ENCODE measurements around the gene E2F2. TPM values are rescaled to one million over a fixed set of nuclear protein-coding genes. Genes with fewer than 3 reads are reported as not detected.

Gene E2F2
- total and polyA plus RNA-seq, 2 of the 13 experiments (the other 11 are each of a cell fraction or from before 2014, with no cell fraction given): 0.65 to 6.6 TPM

- TF ChIP-seq THRA (CRISPR knock-in tag; IDR thresholded peaks at IDR 0.05; ENCODE audit: borderline replicate concordance): 0 out of 2 replicates have a peak, but pooled peaks have one; percentile 8
- TF ChIP-seq, protein P1, sequence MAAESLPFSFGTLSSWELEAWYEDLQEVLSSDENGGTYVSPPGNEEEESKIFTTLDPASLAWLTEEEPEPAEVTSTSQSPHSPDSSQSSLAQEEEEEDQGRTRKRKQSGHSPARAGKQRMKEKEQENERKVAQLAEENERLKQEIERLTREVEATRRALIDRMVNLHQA (CRISPR knock-in tag; IDR thresholded peaks at IDR 0.05): no peak
- TF ChIP-seq, protein P2, sequence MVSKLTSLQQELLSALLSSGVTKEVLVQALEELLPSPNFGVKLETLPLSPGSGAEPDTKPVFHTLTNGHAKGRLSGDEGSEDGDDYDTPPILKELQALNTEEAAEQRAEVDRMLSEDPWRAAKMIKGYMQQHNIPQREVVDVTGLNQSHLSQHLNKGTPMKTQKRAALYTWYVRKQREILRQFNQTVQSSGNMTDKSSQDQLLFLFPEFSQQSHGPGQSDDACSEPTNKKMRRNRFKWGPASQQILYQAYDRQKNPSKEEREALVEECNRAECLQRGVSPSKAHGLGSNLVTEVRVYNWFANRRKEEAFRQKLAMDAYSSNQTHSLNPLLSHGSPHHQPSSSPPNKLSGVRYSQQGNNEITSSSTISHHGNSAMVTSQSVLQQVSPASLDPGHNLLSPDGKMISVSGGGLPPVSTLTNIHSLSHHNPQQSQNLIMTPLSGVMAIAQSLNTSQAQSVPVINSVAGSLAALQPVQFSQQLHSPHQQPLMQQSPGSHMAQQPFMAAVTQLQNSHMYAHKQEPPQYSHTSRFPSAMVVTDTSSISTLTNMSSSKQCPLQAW (CRISPR knock-in tag; IDR thresholded peaks at IDR 0.05): peak; percentile 60
- TF ChIP-seq SIX4 (CRISPR knock-in tag; IDR thresholded peaks at IDR 0.05): no peak
- TF ChIP-seq ZNF160 (CRISPR knock-in tag; IDR thresholded peaks at IDR 0.05): peak; percentile 52; the same call in 1 of the 2 replicates
- TF ChIP-seq, protein P3, sequence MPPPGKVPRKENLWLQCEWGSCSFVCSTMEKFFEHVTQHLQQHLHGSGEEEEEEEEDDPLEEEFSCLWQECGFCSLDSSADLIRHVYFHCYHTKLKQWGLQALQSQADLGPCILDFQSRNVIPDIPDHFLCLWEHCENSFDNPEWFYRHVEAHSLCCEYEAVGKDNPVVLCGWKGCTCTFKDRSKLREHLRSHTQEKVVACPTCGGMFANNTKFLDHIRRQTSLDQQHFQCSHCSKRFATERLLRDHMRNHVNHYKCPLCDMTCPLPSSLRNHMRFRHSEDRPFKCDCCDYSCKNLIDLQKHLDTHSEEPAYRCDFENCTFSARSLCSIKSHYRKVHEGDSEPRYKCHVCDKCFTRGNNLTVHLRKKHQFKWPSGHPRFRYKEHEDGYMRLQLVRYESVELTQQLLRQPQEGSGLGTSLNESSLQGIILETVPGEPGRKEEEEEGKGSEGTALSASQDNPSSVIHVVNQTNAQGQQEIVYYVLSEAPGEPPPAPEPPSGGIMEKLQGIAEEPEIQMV (CRISPR knock-in tag; IDR thresholded peaks at IDR 0.05; ENCODE audit: low read depth): peak; percentile 94
- TF ChIP-seq, protein P4, sequence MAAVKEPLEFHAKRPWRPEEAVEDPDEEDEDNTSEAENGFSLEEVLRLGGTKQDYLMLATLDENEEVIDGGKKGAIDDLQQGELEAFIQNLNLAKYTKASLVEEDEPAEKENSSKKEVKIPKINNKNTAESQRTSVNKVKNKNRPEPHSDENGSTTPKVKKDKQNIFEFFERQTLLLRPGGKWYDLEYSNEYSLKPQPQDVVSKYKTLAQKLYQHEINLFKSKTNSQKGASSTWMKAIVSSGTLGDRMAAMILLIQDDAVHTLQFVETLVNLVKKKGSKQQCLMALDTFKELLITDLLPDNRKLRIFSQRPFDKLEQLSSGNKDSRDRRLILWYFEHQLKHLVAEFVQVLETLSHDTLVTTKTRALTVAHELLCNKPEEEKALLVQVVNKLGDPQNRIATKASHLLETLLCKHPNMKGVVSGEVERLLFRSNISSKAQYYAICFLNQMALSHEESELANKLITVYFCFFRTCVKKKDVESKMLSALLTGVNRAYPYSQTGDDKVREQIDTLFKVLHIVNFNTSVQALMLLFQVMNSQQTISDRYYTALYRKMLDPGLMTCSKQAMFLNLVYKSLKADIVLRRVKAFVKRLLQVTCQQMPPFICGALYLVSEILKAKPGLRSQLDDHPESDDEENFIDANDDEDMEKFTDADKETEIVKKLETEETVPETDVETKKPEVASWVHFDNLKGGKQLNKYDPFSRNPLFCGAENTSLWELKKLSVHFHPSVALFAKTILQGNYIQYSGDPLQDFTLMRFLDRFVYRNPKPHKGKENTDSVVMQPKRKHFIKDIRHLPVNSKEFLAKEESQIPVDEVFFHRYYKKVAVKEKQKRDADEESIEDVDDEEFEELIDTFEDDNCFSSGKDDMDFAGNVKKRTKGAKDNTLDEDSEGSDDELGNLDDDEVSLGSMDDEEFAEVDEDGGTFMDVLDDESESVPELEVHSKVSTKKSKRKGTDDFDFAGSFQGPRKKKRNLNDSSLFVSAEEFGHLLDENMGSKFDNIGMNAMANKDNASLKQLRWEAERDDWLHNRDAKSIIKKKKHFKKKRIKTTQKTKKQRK (IDR thresholded peaks at IDR 0.05; ENCODE audit: low read length): no peak
- TF ChIP-seq LCORL (IDR thresholded peaks at IDR 0.05): no peak
- peak; percentile 82 for TF ChIP-seq LCORL (CRISPR knock-in tag; IDR thresholded peaks at IDR 0.05)
- TF ChIP-seq ZNF780A (CRISPR knock-in tag; IDR thresholded peaks at IDR 0.05): peak; percentile 32; the same call in 1 of the 2 replicates
- TF ChIP-seq TCF12 (IDR thresholded peaks at IDR 0.05): no peak
- peak; percentile 92 for TF ChIP-seq TCF12 (CRISPR knock-in tag; IDR thresholded peaks at IDR 0.05)
- peak; percentile 58; the same call in 1 of the 2 replicates for TF ChIP-seq MEIS2 (CRISPR knock-in tag; IDR thresholded peaks at IDR 0.05)
- peak; percentile 79; the same call in 1 of the 2 replicates for TF ChIP-seq CBX5 (CRISPR knock-in tag; IDR thresholded peaks at IDR 0.05; ENCODE audit: borderline replicate concordance)
- TF ChIP-seq, protein P5, sequence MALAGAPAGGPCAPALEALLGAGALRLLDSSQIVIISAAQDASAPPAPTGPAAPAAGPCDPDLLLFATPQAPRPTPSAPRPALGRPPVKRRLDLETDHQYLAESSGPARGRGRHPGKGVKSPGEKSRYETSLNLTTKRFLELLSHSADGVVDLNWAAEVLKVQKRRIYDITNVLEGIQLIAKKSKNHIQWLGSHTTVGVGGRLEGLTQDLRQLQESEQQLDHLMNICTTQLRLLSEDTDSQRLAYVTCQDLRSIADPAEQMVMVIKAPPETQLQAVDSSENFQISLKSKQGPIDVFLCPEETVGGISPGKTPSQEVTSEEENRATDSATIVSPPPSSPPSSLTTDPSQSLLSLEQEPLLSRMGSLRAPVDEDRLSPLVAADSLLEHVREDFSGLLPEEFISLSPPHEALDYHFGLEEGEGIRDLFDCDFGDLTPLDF (CRISPR knock-in tag; IDR thresholded peaks at IDR 0.05): peak; percentile 84
- peak; percentile 64; the same call in 1 of the 2 replicates for TF ChIP-seq RXRA (CRISPR knock-in tag; IDR thresholded peaks at IDR 0.05)
Measured at GRCh38 chr1:23558140-23558871, 27.3 kb upstream of the E2F2 start (continued).

Measured in HepG2 (cell line).